ENCODE data around the gene STX16.

DNA sequence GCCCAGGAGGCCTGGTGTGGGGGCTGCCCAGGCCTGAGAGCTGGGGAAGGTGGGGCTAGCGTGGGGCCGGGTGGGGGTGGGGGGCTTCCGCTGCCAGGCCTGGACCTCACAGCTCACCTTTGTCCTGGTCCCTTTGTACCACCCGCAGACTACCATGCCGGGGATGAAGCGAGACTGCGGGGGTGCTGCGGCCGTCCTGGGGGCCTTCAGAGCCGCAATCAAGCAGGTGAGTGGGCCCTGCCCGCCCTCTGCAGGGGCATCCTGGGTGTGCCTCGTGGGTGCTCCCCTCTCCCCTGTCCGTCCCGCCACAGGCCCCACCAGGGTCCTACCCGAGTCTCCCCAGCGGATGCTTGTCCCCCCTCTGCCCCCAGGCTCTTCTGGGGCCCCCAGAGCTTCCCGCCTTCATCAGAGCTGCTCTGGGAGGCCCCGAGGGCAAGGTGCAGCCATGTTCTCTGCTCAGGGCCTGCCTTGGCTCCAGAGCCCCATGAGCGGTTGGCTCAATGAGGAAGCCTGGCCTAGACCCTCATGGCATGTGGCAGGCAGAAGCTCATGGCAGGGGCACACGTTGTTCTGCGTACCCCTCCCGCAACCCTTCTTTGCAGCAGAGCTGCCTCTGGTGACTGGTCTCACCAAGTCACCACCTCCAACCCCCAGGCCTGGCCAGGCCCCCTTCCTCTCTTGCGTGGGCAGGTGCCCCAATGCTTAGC, 56.0 kb downstream of the STX16 start:
- TF ChIP-seq, protein P1, sequence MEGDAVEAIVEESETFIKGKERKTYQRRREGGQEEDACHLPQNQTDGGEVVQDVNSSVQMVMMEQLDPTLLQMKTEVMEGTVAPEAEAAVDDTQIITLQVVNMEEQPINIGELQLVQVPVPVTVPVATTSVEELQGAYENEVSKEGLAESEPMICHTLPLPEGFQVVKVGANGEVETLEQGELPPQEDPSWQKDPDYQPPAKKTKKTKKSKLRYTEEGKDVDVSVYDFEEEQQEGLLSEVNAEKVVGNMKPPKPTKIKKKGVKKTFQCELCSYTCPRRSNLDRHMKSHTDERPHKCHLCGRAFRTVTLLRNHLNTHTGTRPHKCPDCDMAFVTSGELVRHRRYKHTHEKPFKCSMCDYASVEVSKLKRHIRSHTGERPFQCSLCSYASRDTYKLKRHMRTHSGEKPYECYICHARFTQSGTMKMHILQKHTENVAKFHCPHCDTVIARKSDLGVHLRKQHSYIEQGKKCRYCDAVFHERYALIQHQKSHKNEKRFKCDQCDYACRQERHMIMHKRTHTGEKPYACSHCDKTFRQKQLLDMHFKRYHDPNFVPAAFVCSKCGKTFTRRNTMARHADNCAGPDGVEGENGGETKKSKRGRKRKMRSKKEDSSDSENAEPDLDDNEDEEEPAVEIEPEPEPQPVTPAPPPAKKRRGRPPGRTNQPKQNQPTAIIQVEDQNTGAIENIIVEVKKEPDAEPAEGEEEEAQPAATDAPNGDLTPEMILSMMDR (IDR thresholded peaks at IDR 0.05; ENCODE audit: low read length): no peak
- no peak for TF ChIP-seq EZH2 (IDR thresholded peaks at IDR 0.05; ENCODE audit: borderline replicate concordance, low read length)
